Measurements from ENCODE around the gene C2CD3.
"Not testable (repeated sequence)": the region's sequence is repeated elsewhere in the genome, so short reads cannot be mapped to it uniquely, and the experiment has no call there.

Gene C2CD3

GRCh38 chr11:74000307-74001133, 170.3 kb downstream of the C2CD3 start:
- DNase-seq = no peak

- no peak for DNase-seq
Observed at GRCh38 chr11:73999581-74000306, 171.1 kb downstream of the C2CD3 start.

- no peak for DNase-seq
Observed at GRCh38 chr11:73998846-73999575, 171.8 kb downstream of the C2CD3 start.

GRCh38 chr11:73997120-73997770, 173.6 kb downstream of the C2CD3 start:
- DNase-seq = no peak

GRCh38 chr11:73996161-73996747, 174.5 kb downstream of the C2CD3 start:
- no peak for DNase-seq

DNA sequence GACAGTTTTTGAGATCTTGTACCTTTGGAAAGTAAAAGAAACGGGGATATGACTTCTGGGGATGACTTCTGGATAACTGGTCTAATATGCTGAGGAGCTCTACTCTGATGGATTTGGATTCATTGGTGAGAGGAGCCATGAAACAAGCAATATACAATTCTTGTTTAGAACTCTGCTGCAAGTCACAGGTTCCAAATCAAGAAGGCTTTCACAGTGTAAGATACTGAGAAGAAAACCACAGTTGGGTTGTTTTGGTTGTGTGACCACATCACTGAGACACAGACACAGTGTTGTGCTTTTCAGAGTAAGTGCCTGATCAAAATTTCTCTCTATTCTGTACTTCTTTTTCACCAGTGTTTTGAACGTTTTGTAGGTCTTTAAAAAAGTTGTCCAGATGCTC, 175.1 kb downstream of the C2CD3 start:
- no peak for DNase-seq

DNA sequence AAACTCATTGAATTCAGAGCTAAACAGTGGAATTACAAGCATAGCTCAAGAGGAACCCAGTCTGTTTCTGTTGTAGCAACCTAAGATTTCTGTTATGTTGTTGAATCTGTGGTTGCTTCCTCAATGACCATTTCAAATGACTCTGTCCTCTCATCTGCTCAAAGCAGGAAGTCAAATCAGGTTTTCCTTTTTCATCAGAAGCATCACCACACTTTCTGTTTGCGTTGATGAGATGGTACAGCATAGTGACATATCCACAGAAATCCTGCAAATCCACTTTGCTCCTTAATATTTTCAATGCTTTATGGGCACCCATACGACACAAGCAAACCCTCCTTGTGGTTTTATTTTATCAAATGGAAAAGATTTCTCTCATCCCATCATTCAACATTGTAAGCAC, 175.6 kb downstream of the C2CD3 start:
- no peak for DNase-seq

GRCh38 chr11:73991471-73992006, 179.3 kb downstream of the C2CD3 start:
- DNase-seq = no peak

- no peak for DNase-seq
Observed at GRCh38 chr11:73990730-73991129, 180.1 kb downstream of the C2CD3 start.

DNA sequence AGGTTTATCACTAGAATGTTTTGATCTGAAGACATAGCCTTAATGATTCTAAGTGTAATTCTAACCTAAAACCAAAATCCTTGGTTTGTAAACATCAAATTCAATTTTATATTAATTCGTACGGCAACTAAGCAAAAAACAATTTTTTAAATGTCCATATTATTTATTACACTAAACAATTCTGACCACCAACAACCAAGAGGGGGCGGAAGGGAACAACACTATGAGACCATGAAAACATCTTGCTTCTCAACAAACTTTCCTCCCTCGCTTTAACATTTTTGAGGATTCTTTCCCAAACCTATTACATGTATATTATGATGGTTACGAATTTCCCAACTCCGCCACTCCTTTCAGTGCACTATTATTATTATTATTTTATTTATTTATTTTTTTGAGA, 181.6 kb downstream of the C2CD3 start:
- DNase-seq = no peak

DNA sequence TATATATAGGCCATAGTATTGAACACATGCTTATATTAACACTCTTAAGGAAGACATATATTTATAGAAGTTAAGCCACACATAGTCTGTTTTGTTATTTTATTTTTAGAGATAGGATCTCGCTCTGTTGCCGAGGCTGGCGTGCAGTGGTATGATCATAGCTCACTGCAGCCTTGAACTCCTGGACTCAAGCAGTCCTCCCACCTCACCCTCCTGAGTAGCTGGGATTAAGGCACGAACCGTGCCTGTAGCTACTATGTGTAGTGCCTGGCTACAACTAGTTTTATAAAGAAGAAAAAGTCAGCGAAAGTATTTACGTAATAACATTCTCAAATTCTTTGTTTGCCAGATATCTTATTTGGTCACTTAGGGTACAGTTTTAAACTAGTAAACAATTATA, 182.6 kb downstream of the C2CD3 start:
- no peak for DNase-seq

DNA sequence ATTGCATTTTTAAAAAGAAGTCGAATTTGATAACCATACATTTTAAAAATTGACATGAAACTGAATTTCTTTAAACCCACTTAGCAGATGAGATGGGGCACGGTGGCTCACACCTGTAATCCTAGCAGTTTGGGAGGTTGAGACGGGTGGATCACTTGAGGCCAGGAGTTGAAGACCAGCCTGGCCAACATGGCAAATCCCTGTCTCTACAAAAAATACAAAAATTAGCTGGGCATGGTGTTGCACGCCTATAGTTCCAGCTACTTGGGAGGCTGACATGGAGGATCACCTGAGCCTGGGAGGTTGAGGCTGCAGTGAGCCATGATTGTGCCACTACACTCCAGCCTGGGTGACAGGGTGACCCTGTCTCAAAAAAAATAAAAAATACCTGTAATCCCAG, 185.1 kb downstream of the C2CD3 start:
- DNase-seq = not testable (repeated sequence)

- DNase-seq = no peak
Observed at GRCh38 chr11:73983741-73984538, 186.9 kb downstream of the C2CD3 start.

DNA sequence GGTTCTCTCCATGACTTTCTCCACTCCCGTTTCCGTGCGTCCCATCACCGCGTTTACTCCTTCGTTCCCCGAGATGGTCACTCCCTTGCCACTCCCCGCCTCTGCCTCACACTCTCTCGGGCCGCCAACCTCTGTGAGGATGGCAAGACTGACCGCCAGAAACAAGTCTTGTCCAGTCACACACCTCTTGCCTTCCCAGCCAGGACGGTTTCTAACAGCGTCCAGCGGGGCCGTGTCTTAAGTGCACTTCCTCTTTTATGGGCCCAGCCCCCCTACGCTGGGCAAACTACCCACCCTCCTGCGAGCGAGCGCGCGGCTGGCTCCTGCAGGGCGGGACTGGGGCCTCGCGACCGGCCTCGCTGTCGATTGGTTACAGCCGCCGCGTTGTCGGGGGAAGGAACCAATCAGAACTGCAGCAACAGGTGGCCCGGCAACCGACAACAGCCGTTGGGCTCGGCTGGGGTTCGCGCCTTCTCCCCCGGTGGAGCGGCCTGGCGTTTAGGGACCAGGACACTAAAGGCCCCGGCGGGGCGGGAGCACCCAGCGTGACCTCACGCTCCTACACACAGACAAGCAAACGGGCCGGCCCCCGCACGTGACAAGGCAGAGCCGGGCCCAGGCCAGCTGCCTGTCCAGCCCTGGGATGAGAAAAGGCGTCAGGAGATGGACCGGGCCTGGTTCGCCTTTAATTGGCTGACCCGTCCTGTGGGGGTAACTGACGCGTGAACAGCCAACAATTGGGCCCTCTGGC, 187.6 kb downstream of the C2CD3 start:
- peak; percentile 87 to 91 for DNase-seq

DNA sequence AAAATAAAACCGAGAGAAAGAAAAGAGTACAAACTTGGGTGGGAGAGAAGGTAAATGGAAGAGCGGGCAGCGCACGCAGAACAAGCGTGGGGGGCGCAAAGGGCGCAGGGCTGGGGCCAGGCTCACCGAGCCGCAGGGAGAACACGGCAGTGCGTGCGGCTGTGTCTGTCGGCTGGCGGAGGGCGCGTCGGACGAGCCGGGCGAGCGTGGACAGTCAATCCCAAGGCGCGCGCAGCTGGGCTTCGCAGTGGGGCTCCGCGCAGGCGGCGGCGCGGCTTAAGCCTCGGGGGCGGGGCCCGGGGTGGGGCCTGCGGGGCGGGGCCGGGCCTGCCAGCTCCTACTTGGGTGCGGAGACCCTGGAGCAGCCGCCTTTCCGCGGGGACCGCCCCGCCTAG, 188.2 kb downstream of the C2CD3 start, which contains the start of gene UCP2:
Gene UCP2, minus strand, starts transcription at position 249 of the 395 bp plus-strand sequence. CDS start 4,465 bp downstream, outside the sequence.
- peak; percentile 74 to 78 for DNase-seq

DNA sequence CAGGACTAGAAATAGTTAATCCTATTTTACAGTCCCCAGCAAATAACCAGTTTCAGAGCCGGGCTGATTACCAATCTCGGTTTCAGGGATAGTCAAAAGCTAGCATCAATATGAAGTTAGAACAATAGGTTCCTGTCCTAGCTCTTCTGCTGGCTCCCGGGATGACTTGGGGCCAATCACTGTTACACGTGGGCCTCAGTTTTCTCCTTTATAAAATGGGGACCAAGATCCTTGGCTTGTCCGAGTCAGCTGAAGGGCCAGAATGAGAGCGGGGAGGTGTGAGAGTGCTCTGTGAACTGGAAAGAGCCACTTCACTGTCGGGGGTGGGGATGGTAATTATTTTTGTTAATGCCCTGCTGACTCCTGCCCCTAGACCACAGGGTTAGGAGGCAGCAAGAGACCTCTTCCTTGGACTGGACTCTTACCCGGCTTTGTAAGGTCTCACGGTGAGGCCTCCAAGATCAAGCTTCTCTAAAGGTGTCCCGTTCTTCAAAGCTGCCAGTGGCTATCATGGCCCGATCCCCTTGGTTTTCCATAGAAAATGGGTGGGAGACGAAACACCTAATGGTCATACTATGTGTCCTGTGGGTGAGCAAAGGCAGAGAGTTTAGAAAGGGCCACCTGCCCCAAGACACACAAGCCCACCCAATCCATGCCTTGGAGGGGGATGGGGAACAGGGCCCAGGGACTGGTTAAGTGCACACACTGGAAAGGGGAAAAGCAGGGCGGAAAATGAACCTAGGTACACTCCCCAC, 189.6 kb downstream of the C2CD3 start:
- DNase-seq = no peak

GRCh38 chr11:73980001-73980961, 190.5 kb downstream of the C2CD3 start:
- DNase-seq = peak; percentile 72 to 75

DNA sequence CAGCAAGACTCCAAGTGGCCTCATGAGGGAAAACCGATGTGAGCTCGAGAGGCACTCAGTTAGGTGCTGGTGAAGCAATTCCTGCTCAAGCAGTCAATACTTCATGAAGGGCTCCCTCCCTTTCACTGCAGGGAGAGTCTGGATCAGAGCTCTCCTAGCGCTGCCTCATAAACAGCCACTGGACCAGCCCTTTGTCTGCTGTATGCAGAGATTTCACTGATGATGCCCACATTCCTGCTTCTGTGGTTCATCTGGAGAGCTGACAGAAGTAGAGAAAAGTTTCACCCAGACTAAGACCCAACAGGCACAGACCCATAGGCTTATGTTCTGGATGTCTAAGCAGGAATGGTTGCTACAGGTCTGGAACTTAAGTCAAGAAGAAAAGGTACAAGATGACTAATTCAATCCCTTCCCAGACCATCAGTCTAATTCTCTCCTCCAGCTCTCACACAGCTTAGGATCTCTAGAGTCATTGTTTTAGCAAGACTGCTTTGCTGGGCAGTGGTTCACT, 192.2 kb downstream of the C2CD3 start:
- DNase-seq = no peak

All from activated CD4-positive, alpha-beta T cell treated with anti-CD3 and anti-CD28 coated beads for 4 hours (primary cell).